ENCODE results near the gene MEIS3.

DNA sequence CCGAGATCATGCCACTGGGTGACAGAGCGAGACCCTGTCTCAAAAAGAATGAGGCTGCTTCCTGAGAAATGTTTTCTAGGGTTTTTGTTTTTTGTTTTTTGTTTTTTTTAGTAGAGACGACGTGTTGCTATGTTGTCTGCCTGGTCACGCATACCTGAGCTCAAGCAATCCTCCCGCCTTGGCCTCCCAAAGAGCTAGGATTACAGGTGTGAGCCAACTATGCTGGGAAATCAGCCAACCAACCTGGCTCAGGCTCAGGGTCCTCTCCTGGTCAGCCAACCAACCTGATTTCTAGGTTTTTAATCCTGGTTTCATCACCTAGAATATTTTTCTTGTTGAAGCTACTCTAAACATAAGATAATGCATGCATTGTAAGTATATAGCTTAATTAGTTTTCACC is 62.4 kb downstream of the MEIS3 start:
- no peak for TF ChIP-seq LARP7 (IDR thresholded peaks at IDR 0.05)
- TF ChIP-seq POLR2A (IDR thresholded peaks at IDR 0.05; ENCODE audit: low read depth, low read length), result no peak
- no peak for TF ChIP-seq CTCF (IDR thresholded peaks at IDR 0.05 in 2 of 3, conservative IDR thresholded peaks at IDR 0.05 in 1 of 3; ENCODE audit: control insufficient read depth in 2 of 3, extremely low read depth in 1 of 3, insufficient read depth in 1 of 3, low read depth in 3 of 3, low read length in 3 of 3)
- no peak for TF ChIP-seq EP300 (IDR thresholded peaks at IDR 0.05; ENCODE audit: borderline replicate concordance in 1 of 2, control insufficient read depth in 1 of 2, low read depth in 2 of 2, low read length in 2 of 2)
- no peak for TF ChIP-seq SP1 (IDR thresholded peaks at IDR 0.05; ENCODE audit: low read depth, low read length)
- no peak for TF ChIP-seq HCFC1 (IDR thresholded peaks at IDR 0.05; ENCODE audit: low read length)
- TF ChIP-seq NRF1 (conservative IDR thresholded peaks at IDR 0.05; ENCODE audit: low read depth, low read length), result no peak
- TF ChIP-seq IKZF1 (conservative IDR thresholded peaks at IDR 0.05), result no peak
- TF ChIP-seq ZSCAN29 (IDR thresholded peaks at IDR 0.05), result no peak
- no peak for TF ChIP-seq POLR2AphosphoS5 (IDR thresholded peaks at IDR 0.05; ENCODE audit: low read length)
- TF ChIP-seq, protein P1, sequence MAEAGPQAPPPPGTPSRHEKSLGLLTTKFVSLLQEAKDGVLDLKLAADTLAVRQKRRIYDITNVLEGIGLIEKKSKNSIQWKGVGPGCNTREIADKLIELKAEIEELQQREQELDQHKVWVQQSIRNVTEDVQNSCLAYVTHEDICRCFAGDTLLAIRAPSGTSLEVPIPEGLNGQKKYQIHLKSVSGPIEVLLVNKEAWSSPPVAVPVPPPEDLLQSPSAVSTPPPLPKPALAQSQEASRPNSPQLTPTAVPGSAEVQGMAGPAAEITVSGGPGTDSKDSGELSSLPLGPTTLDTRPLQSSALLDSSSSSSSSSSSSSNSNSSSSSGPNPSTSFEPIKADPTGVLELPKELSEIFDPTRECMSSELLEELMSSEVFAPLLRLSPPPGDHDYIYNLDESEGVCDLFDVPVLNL (IDR thresholded peaks at IDR 0.05; ENCODE audit: low read depth, low read length), result no peak
- TF ChIP-seq, protein P2, sequence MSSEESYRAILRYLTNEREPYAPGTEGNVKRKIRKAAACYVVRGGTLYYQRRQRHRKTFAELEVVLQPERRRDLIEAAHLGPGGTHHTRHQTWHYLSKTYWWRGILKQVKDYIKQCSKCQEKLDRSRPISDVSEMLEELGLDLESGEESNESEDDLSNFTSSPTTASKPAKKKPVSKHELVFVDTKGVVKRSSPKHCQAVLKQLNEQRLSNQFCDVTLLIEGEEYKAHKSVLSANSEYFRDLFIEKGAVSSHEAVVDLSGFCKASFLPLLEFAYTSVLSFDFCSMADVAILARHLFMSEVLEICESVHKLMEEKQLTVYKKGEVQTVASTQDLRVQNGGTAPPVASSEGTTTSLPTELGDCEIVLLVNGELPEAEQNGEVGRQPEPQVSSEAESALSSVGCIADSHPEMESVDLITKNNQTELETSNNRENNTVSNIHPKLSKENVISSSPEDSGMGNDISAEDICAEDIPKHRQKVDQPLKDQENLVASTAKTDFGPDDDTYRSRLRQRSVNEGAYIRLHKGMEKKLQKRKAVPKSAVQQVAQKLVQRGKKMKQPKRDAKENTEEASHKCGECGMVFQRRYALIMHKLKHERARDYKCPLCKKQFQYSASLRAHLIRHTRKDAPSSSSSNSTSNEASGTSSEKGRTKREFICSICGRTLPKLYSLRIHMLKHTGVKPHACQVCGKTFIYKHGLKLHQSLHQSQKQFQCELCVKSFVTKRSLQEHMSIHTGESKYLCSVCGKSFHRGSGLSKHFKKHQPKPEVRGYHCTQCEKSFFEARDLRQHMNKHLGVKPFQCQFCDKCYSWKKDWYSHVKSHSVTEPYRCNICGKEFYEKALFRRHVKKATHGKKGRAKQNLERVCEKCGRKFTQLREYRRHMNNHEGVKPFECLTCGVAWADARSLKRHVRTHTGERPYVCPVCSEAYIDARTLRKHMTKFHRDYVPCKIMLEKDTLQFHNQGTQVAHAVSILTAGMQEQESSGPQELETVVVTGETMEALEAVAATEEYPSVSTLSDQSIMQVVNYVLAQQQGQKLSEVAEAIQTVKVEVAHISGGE (CRISPR knock-in tag; IDR thresholded peaks at IDR 0.05), result no peak
- no peak for TF ChIP-seq MAX (IDR thresholded peaks at IDR 0.05; ENCODE audit: low read depth, low read length)
